H1 (cell line): Measurements from ENCODE around the gene SLC35F3. TPM values are rescaled to one million over a fixed set of nuclear protein-coding genes. Genes with fewer than 3 reads are reported as not detected.

Experiments
- CTCF ChIA-PET: fragments of 300-600 bp; sonication (Branson Sonifier 250); formaldehyde crosslinking; loops from one replicate; lab custom pipeline; 2021; ENCODE audit not compliant: partially characterized antibody; lab: Charles Lee
- POLR2A ChIA-PET: fragments of 300-600 bp; sonication (Branson Sonifier 250); formaldehyde crosslinking; loops from one replicate; lab custom pipeline; 2021; ENCODE audit warnings: inconsistent platforms; ENCODE audit not compliant: partially characterized antibody; lab: Charles Lee
- DNase-seq, 2 experiments: peaks; one replicate each; pipeline versions ENCODE4 v3.0.0 to v3.0.0-alpha.2; 2010 to 2022; ENCODE audit warnings: low spot score in 2 of 2, low read depth in 1 of 2, mixed read lengths in 1 of 2
- FAIRE-seq: peaks from 2 replicates; lab custom pipeline; 2011; peaks lifted over from hg19 to GRCh38; lab: Jason Lieb, UNC
- H2AFZ ChIP-seq: 2 replicates; pipeline ENCODE4 v1.8.1; 2012; ENCODE audit warnings: low read length, inconsistent platforms
- H2AK5ac ChIP-seq: 2 replicates; pipeline ENCODE4 v1.6.1; 2013; ENCODE audit warnings: low read depth, low read length
- H2BK120ac ChIP-seq: replicated peaks from 2 replicates; pipeline ENCODE3; 2013; ENCODE audit warnings: low read depth, low read length, inconsistent platforms
- H2BK12ac ChIP-seq: 2 replicates; pipeline ENCODE4 v1.6.1; 2013; ENCODE audit warnings: low read depth, low read length
- H2BK15ac ChIP-seq: 2 replicates; pipeline ENCODE4 v1.6.1; 2013; ENCODE audit warnings: low read length
- H2BK20ac ChIP-seq: 2 replicates; pipeline ENCODE4 v1.6.1; 2013; ENCODE audit warnings: low read length
- H2BK5ac ChIP-seq: 2 replicates; pipeline ENCODE4 v1.6.1; 2013; ENCODE audit warnings: low read depth, low read length
- H3K14ac ChIP-seq: 2 replicates; pipeline ENCODE4 v1.6.1; 2013; ENCODE audit warnings: inconsistent platforms; ENCODE audit not compliant: insufficient read length
- H3K18ac ChIP-seq: 2 replicates; pipeline ENCODE4 v1.6.1; 2013; ENCODE audit warnings: low read length; ENCODE audit errors: extremely low read depth
- H3K23ac ChIP-seq: 2 replicates; pipeline ENCODE4 v1.6.1; 2013; ENCODE audit warnings: inconsistent platforms; ENCODE audit not compliant: insufficient read length
- H3K23me2 ChIP-seq: 2 replicates; pipeline ENCODE4 v1.6.1; 2013; ENCODE audit warnings: low read depth, low read length
- H3K27ac ChIP-seq: 2 replicates; pipeline ENCODE4 v1.6.1; 2011; ENCODE audit warnings: low read depth, low read length, inconsistent platforms
- H3K27me3 ChIP-seq, 4 experiments: replicated peaks in 1 of 4; 1 replicate in 1 of 4; 2 replicates in 3 of 4; pipeline versions ENCODE4 v1.6.1 to v1.8.1; 2011 to 2013; ENCODE audit warnings: low read length in 3 of 4, mild to moderate bottlenecking in 3 of 4, inconsistent platforms in 2 of 4, mixed read lengths in 2 of 4, moderate library complexity in 1 of 4; ENCODE audit not compliant: control insufficient read depth in 3 of 4, insufficient read depth in 3 of 4; ENCODE audit errors: extremely low read depth in 1 of 4
- H3K36me3 ChIP-seq, 4 experiments: 2 replicates each; pipeline versions ENCODE4 v1.6.1 to v1.8.1; 2011 to 2013; ENCODE audit warnings: mild to moderate bottlenecking in 4 of 4, low read length in 3 of 4, moderate library complexity in 2 of 4, control low read depth in 1 of 4, inconsistent platforms in 1 of 4; ENCODE audit not compliant: insufficient read depth in 4 of 4, control insufficient read depth in 2 of 4
- H3K4ac ChIP-seq: replicated peaks from 2 replicates; pipeline ENCODE3; 2013; ENCODE audit warnings: low read length, low read depth, mixed read lengths, inconsistent platforms; ENCODE audit not compliant: insufficient read length
- H3K4me1 ChIP-seq, 4 experiments: replicated peaks in 1 of 4; 1 replicate in 1 of 4; 2 replicates in 3 of 4; pipeline versions ENCODE4 v1.6.1 to v1.8.1; 2011 to 2013; ENCODE audit warnings: low read length in 3 of 4, inconsistent platforms in 2 of 4, mixed read lengths in 1 of 4; ENCODE audit not compliant: insufficient read depth in 4 of 4, control insufficient read depth in 3 of 4
- H3K4me2 ChIP-seq, 2 experiments: 2 replicates each; pipeline versions ENCODE4 v1.6.1 to v1.8.1; 2011 to 2013; ENCODE audit warnings: low read depth in 2 of 2, low read length in 2 of 2, control low read depth in 1 of 2, inconsistent platforms in 1 of 2, mild to moderate bottlenecking in 1 of 2; ENCODE audit not compliant: insufficient read depth in 1 of 2
- H3K4me3 ChIP-seq, 4 experiments: fragments of 200-600, 300-600 bp in 1 of 4; sonication (generic), shearing (Covaris generic), sonication (Bioruptor Twin) in 1 of 4; 2 replicates each; pipeline versions ENCODE4 v1.5.1 to v1.8.1; 2011 to 2016; ENCODE audit warnings: low read length in 4 of 4, low read depth in 3 of 4, control low read depth in 2 of 4, inconsistent platforms in 2 of 4, mild to moderate bottlenecking in 2 of 4, mixed read lengths in 1 of 4, moderate library complexity in 1 of 4; ENCODE audit not compliant: insufficient read depth in 2 of 4; ENCODE audit errors: extremely low read depth in 1 of 4
- H3K56ac ChIP-seq: replicated peaks from 2 replicates; pipeline ENCODE3; 2013; ENCODE audit warnings: low read depth, mild to moderate bottlenecking, mixed read lengths, low read length, inconsistent platforms; ENCODE audit not compliant: insufficient read length
- H3K79me1 ChIP-seq: 2 replicates; pipeline ENCODE4 v1.6.1; 2013; ENCODE audit warnings: low read depth, low read length, control low read depth
- H3K79me2 ChIP-seq, 2 experiments: 2 replicates each; pipeline versions ENCODE4 v1.6.1 to v1.8.1; 2012 to 2013; ENCODE audit warnings: low read length in 2 of 2, mild to moderate bottlenecking in 2 of 2, inconsistent platforms in 1 of 2; ENCODE audit not compliant: insufficient read depth in 2 of 2, control insufficient read depth in 1 of 2
- H3K9ac ChIP-seq, 4 experiments: replicated peaks in 1 of 4; 1 replicate in 1 of 4; 2 replicates in 3 of 4; pipeline versions ENCODE4 v1.6.1 to v1.8.1; 2011 to 2013; ENCODE audit warnings: low read depth in 3 of 4, low read length in 3 of 4, control low read depth in 2 of 4, mild to moderate bottlenecking in 2 of 4, moderate library complexity in 2 of 4, inconsistent platforms in 1 of 4; ENCODE audit errors: extremely low read depth in 1 of 4
- H3K9me3 ChIP-seq, 2 experiments: 2 replicates each; pipeline versions ENCODE4 v1.6.1 to v1.8.1; 2012 to 2013; ENCODE audit warnings: mild to moderate bottlenecking in 2 of 2, moderate library complexity in 2 of 2, control low read depth in 1 of 2, inconsistent platforms in 1 of 2, low read depth in 1 of 2, low read length in 1 of 2, mixed read lengths in 1 of 2; ENCODE audit not compliant: insufficient read depth in 2 of 2
- H4K20me1 ChIP-seq, 2 experiments: replicated peaks in 1 of 2; 2 replicates each; pipeline versions ENCODE3 to v1.8.1; 2011 to 2013; ENCODE audit warnings: inconsistent platforms in 2 of 2, low read length in 2 of 2, mild to moderate bottlenecking in 1 of 2; ENCODE audit not compliant: insufficient read depth in 2 of 2, control insufficient read depth in 1 of 2
- H4K5ac ChIP-seq: 2 replicates; pipeline ENCODE4 v1.6.1; 2013; ENCODE audit warnings: low read length, low read depth, mixed read lengths, inconsistent platforms; ENCODE audit not compliant: insufficient read length
- H4K8ac ChIP-seq: 2 replicates; pipeline ENCODE4 v1.8.0; 2013; ENCODE audit warnings: mild to moderate bottlenecking, moderate library complexity, low read length, inconsistent platforms; ENCODE audit not compliant: insufficient read depth; ENCODE audit errors: extremely low read depth
- H4K91ac ChIP-seq: replicated peaks from 2 replicates; pipeline ENCODE3; 2013; ENCODE audit warnings: low read length, mixed read lengths, inconsistent platforms; ENCODE audit not compliant: insufficient read length
- EP300 ChIP-seq, 2 experiments: IDR thresholded peaks; 1 replicate in 1 of 2; 2 replicates in 1 of 2; pipeline ENCODE4 v1.6.1; 2011 to 2012; ENCODE audit warnings: low read depth in 2 of 2, low read length in 2 of 2, mild to moderate bottlenecking in 2 of 2, borderline replicate concordance in 1 of 2, inconsistent platforms in 1 of 2, moderate library complexity in 1 of 2
- WGBS, 2 experiments: shearing (Covaris generic) in 1 of 2; methylation state at CpG; one replicate each; pipeline versions ENCODE4 v1.1.6 to v1.1.7; 2013 to 2015; ENCODE audit warnings: low lambda C conversion rate in 2 of 2, mixed read lengths in 2 of 2, inconsistent platforms in 1 of 2, low coverage in 1 of 2, missing lambda C conversion rate in 1 of 2; ENCODE audit not compliant: insufficient replicate concordance in 2 of 2, insufficient coverage in 1 of 2, insufficient read length in 1 of 2; ENCODE audit errors: extremely low coverage in 1 of 2, missing lambda C conversion rate in 1 of 2; 5-methylcytosine and 5-hydroxymethylcytosine counted together
- polyA plus RNA-seq, 7 experiments: library from polyadenylated mRNA; depleted of rRNA in 3 of 7; stranded (reverse) in 5 of 7; unstranded in 2 of 7; fragments of >200 nt in 5 of 7; fragments of 200-250 nt in 2 of 7; gene quantifications; 1 replicate in 5 of 7; 2 replicates in 1 of 7; 4 replicates in 1 of 7; pipeline versions ENCODE4 v1.2.1 to v1.2.3, GENCODE V29; 2011 to 2013; ENCODE audit warnings: missing spikeins in 2 of 7, mixed read lengths in 2 of 7
- total RNA-seq: library from RNA; stranded (reverse); fragmentation: NEBNext Ultra II Directional; extraction: Animal tissue kit (Norgen Biotek cat#: 25700); gene quantifications from 2 replicates; pipeline ENCODE4 v1.2.1, GENCODE V29; 2021

SLC35F3 gene
- total and polyA plus RNA-seq, 2 of the 8 experiments (the other 6 are each of a cell fraction or from before 2014, with no cell fraction given): 0.78 to 1.2 TPM

GRCh38 chr1:234264832-234265231 lies 360.4 kb downstream of the SLC35F3 start:
- Histone ChIP-seq H2BK15ac (no peak overlapping the region), H2AK5ac (no peak overlapping the region), H4K91ac (no peak overlapping the region), H3K9ac (no peak overlapping the region), H3K4me1 (peaks cover 0 to 5% (median 0%) of the 10 kb centered on the region in 4 experiments; a peak in 1 of 7 replicates), H3K23ac (no peak overlapping the region), H3K4me3 (no peak overlapping the region), H3K27me3 (no peaks in the 10 kb centered on the region; a peak in 1 of 7 replicates), H2BK20ac (no peak overlapping the region), H3K14ac (no peak overlapping the region), H2BK12ac (no peak overlapping the region), H3K36me3 (no peaks in the 10 kb centered on the region), H2BK5ac (no peak overlapping the region), H3K79me1 (no peaks in the 10 kb centered on the region), H3K23me2 (no peaks in the 10 kb centered on the region), H4K8ac (no peak overlapping the region), H2BK120ac (no peak overlapping the region), H3K4ac (no peak overlapping the region), H2AFZ (no peak overlapping the region), H3K4me2 (no peak overlapping the region), H3K79me2 (no peaks in the 10 kb centered on the region), H3K9me3 (peaks cover 3 to 12% of the 10 kb centered on the region in 2 experiments; a peak in 2 of 4 replicates), H4K5ac (no peak overlapping the region), H3K56ac (no peak overlapping the region), H3K27ac (no peak overlapping the region), H4K20me1 (no peaks in the 10 kb centered on the region), H3K18ac (no peak overlapping the region)
- ChIA-PET POLR2A (no interaction called here), CTCF (interaction anchor here (1.8 kb wide), 1 partner anchor 45 kb away, joined by 10 read pairs; no protein-coding TSS in a partner anchor)
- no peak for DNase-seq
- TF ChIP-seq EP300 (IDR thresholded peaks at IDR 0.05; ENCODE audit: borderline replicate concordance in 1 of 2, low read depth in 2 of 2, low read length in 2 of 2): no peak
- WGBS, 2 experiments: 88% methylated on average over 5 of the region's 5 CpGs; no CpG with 5 or more reads in 1 of the 2 experiments
- no peak for FAIRE-seq
